ENCODE results near the gene SPPL3. TPM values are rescaled to one million over a fixed set of nuclear protein-coding genes. Genes with fewer than 3 reads are reported as not detected.

Gene SPPL3
- total RNA-seq, 1 donor from 2014 or later, result 10.4 TPM

GRCh38 chr12:120749256-120749655 lies 154.9 kb downstream of the SPPL3 start:
- Histone ChIP-seq H3K27me3 (ENCODE audit: control insufficient read depth in 3 of 3, insufficient read depth in 3 of 3, low read length in 3 of 3) (no peaks in the 10 kb centered on the region), H3K36me3 (ENCODE audit: control insufficient read depth in 3 of 3, insufficient read depth in 3 of 3, low read length in 3 of 3) (no peaks in the 10 kb centered on the region), H3K9me3 (ENCODE audit: control insufficient read depth in 3 of 3, low read length in 3 of 3) (no peaks in the 10 kb centered on the region), H3K9ac (ENCODE audit: low read depth in 1 of 3, low read length in 3 of 3) (no peak overlapping the region), H3K27ac (ENCODE audit: low read depth, low read length) (no peak overlapping the region), H3K4me3 (ENCODE audit: low read length in 3 of 3) (no peak overlapping the region), H3K4me1 (ENCODE audit: control insufficient read depth in 3 of 3, insufficient read depth in 3 of 3, low read length in 3 of 3) (peaks cover 0 to 3% (median 0%) of the 10 kb centered on the region in 3 donors)

GRCh38 chr12:120748242-120748641 lies 155.9 kb downstream of the SPPL3 start:
- Histone ChIP-seq H3K4me3 (ENCODE audit: low read length in 3 of 3) (no peak overlapping the region), H3K9ac (ENCODE audit: low read depth in 1 of 3, low read length in 3 of 3) (no peak overlapping the region), H3K27me3 (ENCODE audit: control insufficient read depth in 3 of 3, insufficient read depth in 3 of 3, low read length in 3 of 3) (no peaks in the 10 kb centered on the region), H3K36me3 (ENCODE audit: control insufficient read depth in 3 of 3, insufficient read depth in 3 of 3, low read length in 3 of 3) (no peaks in the 10 kb centered on the region), H3K9me3 (ENCODE audit: control insufficient read depth in 3 of 3, low read length in 3 of 3) (no peaks in the 10 kb centered on the region), H3K4me1 (ENCODE audit: control insufficient read depth in 3 of 3, insufficient read depth in 3 of 3, low read length in 3 of 3) (peaks cover 0 to 3% (median 0%) of the 10 kb centered on the region in 3 donors), H3K27ac (ENCODE audit: low read depth, low read length) (no peak overlapping the region)

GRCh38 chr12:120744922-120745493 lies 159.2 kb downstream of the SPPL3 start:
- H3K4me1 ChIP-seq (ENCODE audit: control insufficient read depth in 3 of 3, insufficient read depth in 3 of 3, low read length in 3 of 3), result peaks cover 8 to 11% (median 9%) of the 10 kb centered on the region in 3 donors
- H3K36me3 ChIP-seq (ENCODE audit: control insufficient read depth in 3 of 3, insufficient read depth in 3 of 3, low read length in 3 of 3), result no peaks in the 10 kb centered on the region
- H3K27ac ChIP-seq (ENCODE audit: low read depth, low read length), result no peak overlapping the region
- no peak overlapping the region for H3K4me3 ChIP-seq (ENCODE audit: low read length in 3 of 3)
- H3K9ac ChIP-seq (ENCODE audit: low read depth in 1 of 3, low read length in 3 of 3), result no peak overlapping the region
- no peaks in the 10 kb centered on the region for H3K27me3 ChIP-seq (ENCODE audit: control insufficient read depth in 3 of 3, insufficient read depth in 3 of 3, low read length in 3 of 3)
- H3K9me3 ChIP-seq (ENCODE audit: control insufficient read depth in 3 of 3, low read length in 3 of 3), result no peaks in the 10 kb centered on the region

- Histone ChIP-seq H3K27ac (ENCODE audit: low read depth, low read length) (peak overlapping the region; percentile 54), H3K9ac (ENCODE audit: low read depth in 1 of 3, low read length in 3 of 3) (peak overlapping the region in 1 of 3 donors; percentile 60), H3K4me1 (ENCODE audit: control insufficient read depth in 3 of 3, insufficient read depth in 3 of 3, low read length in 3 of 3) (peaks cover 8 to 9% (median 8%) of the 10 kb centered on the region in 3 donors), H3K4me3 (ENCODE audit: low read length in 3 of 3) (peak overlapping the region; percentile 15 to 41 (median 34)), H3K36me3 (ENCODE audit: control insufficient read depth in 3 of 3, insufficient read depth in 3 of 3, low read length in 3 of 3) (peaks cover 0 to 8% (median 0%) of the 10 kb centered on the region in 3 donors), H3K9me3 (ENCODE audit: control insufficient read depth in 3 of 3, low read length in 3 of 3) (no peaks in the 10 kb centered on the region), H3K27me3 (ENCODE audit: control insufficient read depth in 3 of 3, insufficient read depth in 3 of 3, low read length in 3 of 3) (no peaks in the 10 kb centered on the region)
These were observed 162.4 kb downstream of the SPPL3 start for GRCh38 chr12:120741476-120742421.

GRCh38 chr12:120740871-120741270 lies 163.3 kb downstream of the SPPL3 start:
- H3K27ac ChIP-seq (ENCODE audit: low read depth, low read length), result no peak overlapping the region
- H3K4me3 ChIP-seq (ENCODE audit: low read length in 3 of 3), result no peak overlapping the region
- no peaks in the 10 kb centered on the region for H3K9me3 ChIP-seq (ENCODE audit: control insufficient read depth in 3 of 3, low read length in 3 of 3)
- H3K36me3 ChIP-seq (ENCODE audit: control insufficient read depth in 3 of 3, insufficient read depth in 3 of 3, low read length in 3 of 3), result peaks cover 0 to 8% (median 3%) of the 10 kb centered on the region in 3 donors
- H3K4me1 ChIP-seq (ENCODE audit: control insufficient read depth in 3 of 3, insufficient read depth in 3 of 3, low read length in 3 of 3), result peaks cover 8 to 9% (median 8%) of the 10 kb centered on the region in 3 donors
- no peaks in the 10 kb centered on the region for H3K27me3 ChIP-seq (ENCODE audit: control insufficient read depth in 3 of 3, insufficient read depth in 3 of 3, low read length in 3 of 3)
- H3K9ac ChIP-seq (ENCODE audit: low read depth in 1 of 3, low read length in 3 of 3), result no peak overlapping the region

GRCh38 chr12:120739821-120740613 lies 164.1 kb downstream of the SPPL3 start:
- peaks cover 0 to 8% (median 3%) of the 10 kb centered on the region in 3 donors for H3K36me3 ChIP-seq (ENCODE audit: control insufficient read depth in 3 of 3, insufficient read depth in 3 of 3, low read length in 3 of 3)
- H3K9me3 ChIP-seq (ENCODE audit: control insufficient read depth in 3 of 3, low read length in 3 of 3), result no peaks in the 10 kb centered on the region
- H3K9ac ChIP-seq (ENCODE audit: low read depth in 1 of 3, low read length in 3 of 3), result no peak overlapping the region
- H3K27ac ChIP-seq (ENCODE audit: low read depth, low read length), result no peak overlapping the region
- H3K4me1 ChIP-seq (ENCODE audit: control insufficient read depth in 3 of 3, insufficient read depth in 3 of 3, low read length in 3 of 3), result peaks cover 8 to 9% (median 8%) of the 10 kb centered on the region in 3 donors
- no peaks in the 10 kb centered on the region for H3K27me3 ChIP-seq (ENCODE audit: control insufficient read depth in 3 of 3, insufficient read depth in 3 of 3, low read length in 3 of 3)
- H3K4me3 ChIP-seq (ENCODE audit: low read length in 3 of 3), result no peak overlapping the region

- Histone ChIP-seq H3K27ac (ENCODE audit: low read depth, low read length) (no peak overlapping the region), H3K9me3 (ENCODE audit: control insufficient read depth in 3 of 3, low read length in 3 of 3) (no peaks in the 10 kb centered on the region), H3K27me3 (ENCODE audit: control insufficient read depth in 3 of 3, insufficient read depth in 3 of 3, low read length in 3 of 3) (no peaks in the 10 kb centered on the region), H3K9ac (ENCODE audit: low read depth in 1 of 3, low read length in 3 of 3) (no peak overlapping the region), H3K4me3 (ENCODE audit: low read length in 3 of 3) (no peak overlapping the region), H3K36me3 (ENCODE audit: control insufficient read depth in 3 of 3, insufficient read depth in 3 of 3, low read length in 3 of 3) (peaks cover under 1 to 9% (median 5%) of the 10 kb centered on the region in 3 donors), H3K4me1 (ENCODE audit: control insufficient read depth in 3 of 3, insufficient read depth in 3 of 3, low read length in 3 of 3) (peaks cover 8 to 9% (median 8%) of the 10 kb centered on the region in 3 donors)
These were observed 165.0 kb downstream of the SPPL3 start for GRCh38 chr12:120739031-120739762.

GRCh38 chr12:120738252-120739030 lies 165.7 kb downstream of the SPPL3 start:
- peaks cover 8 to 9% (median 8%) of the 10 kb centered on the region in 3 donors for H3K4me1 ChIP-seq (ENCODE audit: control insufficient read depth in 3 of 3, insufficient read depth in 3 of 3, low read length in 3 of 3)
- H3K27me3 ChIP-seq (ENCODE audit: control insufficient read depth in 3 of 3, insufficient read depth in 3 of 3, low read length in 3 of 3), result no peaks in the 10 kb centered on the region
- H3K27ac ChIP-seq (ENCODE audit: low read depth, low read length), result no peak overlapping the region
- peak overlapping the region in 1 of 3 donors; percentile 3 for H3K9ac ChIP-seq (ENCODE audit: low read depth in 1 of 3, low read length in 3 of 3)
- H3K4me3 ChIP-seq (ENCODE audit: low read length in 3 of 3), result no peak overlapping the region
- H3K9me3 ChIP-seq (ENCODE audit: control insufficient read depth in 3 of 3, low read length in 3 of 3), result no peaks in the 10 kb centered on the region
- peaks cover 3 to 10% (median 10%) of the 10 kb centered on the region in 3 donors for H3K36me3 ChIP-seq (ENCODE audit: control insufficient read depth in 3 of 3, insufficient read depth in 3 of 3, low read length in 3 of 3)
